Measurements from ENCODE around the gene TRAPPC3. TPM values are rescaled to one million over a fixed set of nuclear protein-coding genes. Genes with fewer than 3 reads are reported as not detected.
A peak's percentile ranks its signal among the peaks of the same experiment; 100 is the strongest.

Gene TRAPPC3
- total and polyA plus RNA-seq, 2 donors (not counting 1 experiment from before 2014, with no cell fraction given): 40.5 to 42.1 TPM

DNA sequence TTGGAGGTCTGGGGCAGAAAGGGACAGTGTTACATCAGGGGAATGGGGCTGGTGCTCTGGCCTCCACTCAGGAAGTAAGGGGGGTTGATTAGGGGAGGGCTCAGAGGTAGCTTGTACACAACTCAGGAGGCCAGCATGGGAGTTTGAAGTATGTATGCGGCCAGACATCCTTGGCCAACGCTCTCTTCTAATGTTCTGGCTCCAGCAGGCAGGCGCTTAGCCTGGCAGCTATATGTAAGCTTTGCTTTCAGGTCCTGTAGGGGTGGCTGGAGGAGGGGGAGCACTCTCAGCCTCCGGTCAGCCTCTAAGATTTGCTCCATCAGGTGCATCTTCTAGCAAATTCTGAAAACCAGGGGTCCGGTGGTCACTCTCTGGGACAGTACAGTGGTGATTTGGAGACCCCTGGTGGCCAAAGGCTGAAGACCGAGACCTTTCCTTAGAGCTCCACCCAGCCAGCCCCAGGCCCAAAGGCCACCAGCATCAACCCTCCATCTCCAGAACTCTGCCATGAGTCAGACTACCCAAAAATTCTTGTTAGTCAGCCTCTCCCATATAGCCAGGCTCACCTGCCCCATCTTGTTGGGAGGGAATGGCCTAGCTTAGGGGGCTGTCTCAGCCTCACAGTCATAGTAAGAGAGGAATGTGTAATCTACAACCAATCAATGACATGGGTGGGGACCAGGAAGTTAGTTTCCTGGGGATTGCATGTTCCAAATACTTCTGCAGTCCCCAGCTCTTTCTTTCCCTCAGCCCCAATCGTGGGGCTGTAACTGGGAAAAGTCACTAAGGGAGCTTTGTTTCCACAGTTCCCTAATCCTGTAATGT, 14.6 kb downstream of the TRAPPC3 start:
- 69% methylated on average over 7 of the region's 7 CpGs for WGBS (ENCODE audit: insufficient coverage)
- H3K27me3 ChIP-seq (replicated peaks in 1 of 4; ENCODE audit: control extremely low read depth in 1 of 4, control insufficient read depth in 3 of 4, insufficient read depth in 4 of 4, low read length in 3 of 4): no peaks in the 10 kb centered on the region
- H2AFZ ChIP-seq (ENCODE audit: insufficient read depth, low read depth, low read length, poor library complexity, severe bottlenecking): no peak overlapping the region
- ChIA-PET CTCF (interaction anchor here (0.6 to 4.3 kb wide), 18 partner anchors 10 to 277 kb away, joined by 3 to 58 read pairs (median 5); partner anchors contain the start of gene TRAPPC3), POLR2A (interaction anchor here (0.6 kb wide), 1 partner anchor 29 kb away, joined by 3 read pairs; no protein-coding TSS in a partner anchor)
- no peak overlapping the region for H3K4me3 ChIP-seq (ENCODE audit: control extremely low read depth in 1 of 5, extremely low read depth in 1 of 5, insufficient read depth in 1 of 5, low read depth in 2 of 5, low read length in 4 of 5)
- H3K27ac Mint-ChIP-seq: no peak overlapping the region
- H3K4me1 ChIP-seq (ENCODE audit: control insufficient read depth in 2 of 2, insufficient read depth in 2 of 2, low read length in 2 of 2): no peaks in the 10 kb centered on the region
- TF ChIP-seq, protein P1, sequence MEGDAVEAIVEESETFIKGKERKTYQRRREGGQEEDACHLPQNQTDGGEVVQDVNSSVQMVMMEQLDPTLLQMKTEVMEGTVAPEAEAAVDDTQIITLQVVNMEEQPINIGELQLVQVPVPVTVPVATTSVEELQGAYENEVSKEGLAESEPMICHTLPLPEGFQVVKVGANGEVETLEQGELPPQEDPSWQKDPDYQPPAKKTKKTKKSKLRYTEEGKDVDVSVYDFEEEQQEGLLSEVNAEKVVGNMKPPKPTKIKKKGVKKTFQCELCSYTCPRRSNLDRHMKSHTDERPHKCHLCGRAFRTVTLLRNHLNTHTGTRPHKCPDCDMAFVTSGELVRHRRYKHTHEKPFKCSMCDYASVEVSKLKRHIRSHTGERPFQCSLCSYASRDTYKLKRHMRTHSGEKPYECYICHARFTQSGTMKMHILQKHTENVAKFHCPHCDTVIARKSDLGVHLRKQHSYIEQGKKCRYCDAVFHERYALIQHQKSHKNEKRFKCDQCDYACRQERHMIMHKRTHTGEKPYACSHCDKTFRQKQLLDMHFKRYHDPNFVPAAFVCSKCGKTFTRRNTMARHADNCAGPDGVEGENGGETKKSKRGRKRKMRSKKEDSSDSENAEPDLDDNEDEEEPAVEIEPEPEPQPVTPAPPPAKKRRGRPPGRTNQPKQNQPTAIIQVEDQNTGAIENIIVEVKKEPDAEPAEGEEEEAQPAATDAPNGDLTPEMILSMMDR (IDR thresholded peaks at IDR 0.05): peak; percentile 57
- no peak for TF ChIP-seq EZH2 (IDR thresholded peaks at IDR 0.05; ENCODE audit: borderline replicate concordance, insufficient read depth, low read depth, low read length, poor library complexity, severe bottlenecking)
- H3K9me3 ChIP-seq (ENCODE audit: control extremely low read depth in 1 of 3, control insufficient read depth in 2 of 3, insufficient read depth in 1 of 3, low read length in 2 of 3): no peaks in the 10 kb centered on the region
- H3K4me1 Mint-ChIP-seq: no peaks in the 10 kb centered on the region
- H3K27me3 Mint-ChIP-seq: no peaks in the 10 kb centered on the region
- intact Hi-C loops (cut with micrococcal nuclease): loop anchor here (1.0 kb wide), 1 partner anchor 35 kb away; no protein-coding TSS in a partner anchor
- peak; percentile 49 for ATAC-seq (ENCODE audit: low read depth)
- DNase-seq: peak; percentile 56
- H3K9me3 Mint-ChIP-seq (ENCODE audit: insufficient read depth): no peaks in the 10 kb centered on the region
- no peak overlapping the region for H3K4me2 ChIP-seq (replicated peaks; ENCODE audit: low read depth, low read length, poor library complexity, severe bottlenecking)
- peaks cover 0 to 36% of the 10 kb centered on the region in 2 experiments for H3K36me3 ChIP-seq (replicated peaks in 1 of 2; ENCODE audit: control extremely low read depth in 1 of 2, control insufficient read depth in 1 of 2, extremely low read depth in 1 of 2, insufficient read depth in 2 of 2, low read length in 1 of 2)
- H3K27ac ChIP-seq (ENCODE audit: low read length in 2 of 2): no peak overlapping the region
- no peak overlapping the region for H3K4me3 Mint-ChIP-seq
- H3K79me2 ChIP-seq (ENCODE audit: control insufficient read depth, insufficient read depth, low read length): no peaks in the 10 kb centered on the region
- no peak overlapping the region for H3K9ac ChIP-seq (ENCODE audit: low read length)
- H4K20me1 ChIP-seq (ENCODE audit: control insufficient read depth, insufficient read depth, low read length, poor library complexity, severe bottlenecking): no peaks in the 10 kb centered on the region

DNA sequence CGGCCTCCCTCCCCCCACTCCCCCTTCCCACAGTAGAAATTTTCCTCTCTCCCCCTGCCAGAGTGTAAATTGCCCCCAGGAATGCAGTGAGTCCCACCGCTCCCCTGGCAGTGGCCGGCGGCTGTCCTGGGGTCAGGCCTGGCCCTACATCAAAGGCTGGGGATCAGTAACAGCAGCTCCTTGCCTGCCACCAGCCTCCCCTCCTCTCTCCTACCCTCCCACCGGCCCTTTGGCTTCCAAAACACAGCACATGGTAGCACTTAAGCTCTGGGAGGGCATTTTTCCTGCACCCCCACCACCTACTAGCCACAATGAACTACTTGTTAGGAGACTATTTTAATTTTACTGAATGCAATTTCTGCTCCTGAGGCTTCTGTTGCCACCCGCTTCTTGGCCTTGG, 15.3 kb downstream of the TRAPPC3 start:
- DNase-seq: no peak
- 88% methylated on average over 2 of the region's 6 CpGs for WGBS (ENCODE audit: insufficient coverage)
- intact Hi-C loops (cut with micrococcal nuclease): loop anchor here (1.0 kb wide), 1 partner anchor 35 kb away; no protein-coding TSS in a partner anchor

More for the DNA sequence above, 15.3 kb downstream of the TRAPPC3 start:
- TF ChIP-seq, protein P1 (IDR thresholded peaks at IDR 0.05): no peak
- TF ChIP-seq EZH2 (IDR thresholded peaks at IDR 0.05; ENCODE audit: borderline replicate concordance, insufficient read depth, low read depth, low read length, poor library complexity, severe bottlenecking): no peak
- Histone ChIP-seq H3K9ac (ENCODE audit: low read length) (no peak overlapping the region), H3K9me3 (ENCODE audit: control extremely low read depth in 1 of 3, control insufficient read depth in 2 of 3, insufficient read depth in 1 of 3, low read length in 2 of 3) (no peaks in the 10 kb centered on the region), H3K27ac (ENCODE audit: low read length in 2 of 2) (no peak overlapping the region), H3K4me2 (replicated peaks; ENCODE audit: low read depth, low read length, poor library complexity, severe bottlenecking) (no peak overlapping the region), H3K4me1 (ENCODE audit: control insufficient read depth in 2 of 2, insufficient read depth in 2 of 2, low read length in 2 of 2) (no peaks in the 10 kb centered on the region), H3K79me2 (ENCODE audit: control insufficient read depth, insufficient read depth, low read length) (no peaks in the 10 kb centered on the region), H2AFZ (ENCODE audit: insufficient read depth, low read depth, low read length, poor library complexity, severe bottlenecking) (no peak overlapping the region), H3K27me3 (replicated peaks in 1 of 4; ENCODE audit: control extremely low read depth in 1 of 4, control insufficient read depth in 3 of 4, insufficient read depth in 4 of 4, low read length in 3 of 4) (no peaks in the 10 kb centered on the region), H3K36me3 (replicated peaks in 1 of 2; ENCODE audit: control extremely low read depth in 1 of 2, control insufficient read depth in 1 of 2, extremely low read depth in 1 of 2, insufficient read depth in 2 of 2, low read length in 1 of 2) (peaks cover 0 to 30% of the 10 kb centered on the region in 2 experiments), H3K4me3 (ENCODE audit: control extremely low read depth in 1 of 5, extremely low read depth in 1 of 5, insufficient read depth in 1 of 5, low read depth in 2 of 5, low read length in 4 of 5) (no peak overlapping the region), H4K20me1 (ENCODE audit: control insufficient read depth, insufficient read depth, low read length, poor library complexity, severe bottlenecking) (no peaks in the 10 kb centered on the region)
- no peaks in the 10 kb centered on the region for H3K27me3 Mint-ChIP-seq
- no peak overlapping the region for H3K27ac Mint-ChIP-seq
- ATAC-seq (ENCODE audit: low read depth): no peak
- ChIA-PET POLR2A (no interaction called here), CTCF (interaction anchor here (0.6 to 4.3 kb wide), 15 partner anchors 11 to 276 kb away, joined by 3 to 58 read pairs (median 5); partner anchors contain the start of gene TRAPPC3)
- no peak overlapping the region for H3K4me3 Mint-ChIP-seq
- no peaks in the 10 kb centered on the region for H3K9me3 Mint-ChIP-seq (ENCODE audit: insufficient read depth)
- H3K4me1 Mint-ChIP-seq: no peaks in the 10 kb centered on the region
